A673 (cell line): ENCODE data around the gene ZBTB8OS. TPM values are rescaled to one million over a fixed set of nuclear protein-coding genes. Genes with fewer than 3 reads are reported as not detected.
"Not testable (repeated sequence)": the region's sequence is repeated elsewhere in the genome, so short reads cannot be mapped to it uniquely, and the experiment has no call there.

Source experiments
- BruUV-seq: library from RNA; stranded (reverse); fragments of 400-500 nt; replicated peaks from 2 replicates; lab custom pipeline; 2021; lab: Mats Ljungman, UMichigan
- CTCF ChIA-PET: fragments of 300-600 bp; sonication (Branson Sonifier 250); formaldehyde crosslinking; loops from one replicate; lab custom pipeline; 2022; ENCODE audit warnings: antibody characterized with exemption; lab: Charles Lee
- POLR2A ChIA-PET: fragments of 300-600 bp; sonication (Branson Sonifier 250); formaldehyde crosslinking; loops from one replicate; lab custom pipeline; 2022; ENCODE audit warnings: antibody characterized with exemption; ENCODE audit not compliant: low non-redundant PET; lab: Charles Lee
- DNase-seq: peaks from one replicate; pipeline ENCODE4 v3.0.0-alpha.2; 2015; ENCODE audit warnings: low spot score
- H3K27ac ChIP-seq: fragments of 200-600 bp; sonication (generic); 2 replicates; pipeline ENCODE4 v1.5.1; 2016; ENCODE audit warnings: mixed run types, low read depth, mild to moderate bottlenecking, mixed read lengths, antibody characterized with exemption, low read length; ENCODE audit not compliant: poor library complexity, severe bottlenecking
- H3K27me3 ChIP-seq: fragments of 200-600 bp; sonication (generic); replicated peaks from 2 replicates; pipeline ENCODE4 v1.6.1; 2017; ENCODE audit warnings: mixed run types, low read depth, mild to moderate bottlenecking, mixed read lengths, antibody characterized with exemption, low read length; ENCODE audit not compliant: insufficient read depth, poor library complexity
- H3K36me3 ChIP-seq: fragments of 200-600 bp; sonication (generic); 2 replicates; pipeline ENCODE4 v1.6.1; 2016; ENCODE audit warnings: mixed run types, mild to moderate bottlenecking, mixed read lengths, antibody characterized with exemption, low read length; ENCODE audit not compliant: insufficient read depth, poor library complexity, severe bottlenecking
- H3K4me1 ChIP-seq: fragments of 200-600 bp; sonication (generic); 2 replicates; pipeline ENCODE4 v1.6.1; 2017; ENCODE audit warnings: mixed run types, mild to moderate bottlenecking, mixed read lengths, antibody characterized with exemption, low read length; ENCODE audit not compliant: insufficient read depth, poor library complexity, severe bottlenecking
- H3K4me3 ChIP-seq: fragments of 200-600 bp; sonication (generic); 2 replicates; pipeline ENCODE4 v1.5.1; 2016; ENCODE audit warnings: low read depth, mixed run types, mild to moderate bottlenecking, mixed read lengths, low read length; ENCODE audit not compliant: poor library complexity, severe bottlenecking
- H3K9me3 ChIP-seq: fragments of 200-600 bp; sonication (generic); 2 replicates; pipeline ENCODE4 v1.6.1; 2016; ENCODE audit warnings: mixed run types, low read depth, mild to moderate bottlenecking, mixed read lengths, antibody characterized with exemption, low read length; ENCODE audit not compliant: poor library complexity, severe bottlenecking
- CTCF ChIP-seq: fragments of 300-800, 200-600 bp; sonication (generic); conservative IDR thresholded peaks from 2 replicates; pipeline ENCODE4 v1.5.1; 2017; ENCODE audit warnings: low read depth, mild to moderate bottlenecking, antibody characterized with exemption, low read length, moderate library complexity, mixed read lengths
- EZH2 ChIP-seq: fragments of 200-600 bp; sonication (generic); IDR thresholded peaks from 2 replicates; pipeline ENCODE4 v1.6.1; 2017; ENCODE audit warnings: borderline replicate concordance, low read depth, mild to moderate bottlenecking, mixed read lengths, antibody characterized with exemption, low read length; ENCODE audit not compliant: poor library complexity, severe bottlenecking
- intact Hi-C: fragments of 100-400 bp; cut with micrococcal nuclease; formaldehyde crosslinking; loops from one replicate; pipeline ENCODE4 v1.10.0; 2022; ENCODE audit not compliant: unreplicated experiment
- total RNA-seq: library from RNA; stranded (reverse); gene quantifications from 2 replicates; pipeline ENCODE4 v1.2.3, GENCODE V29; 2021

The ZBTB8OS gene
- total RNA-seq, 1 experiment from 2014 or later, result 72.1 TPM

GRCh38 chr1:32676945-32677344 lies 26.6 kb upstream of the ZBTB8OS start:
- TF ChIP-seq EZH2, result no peak
- TF ChIP-seq CTCF, result no peak
- POLR2A ChIA-PET, result no interaction called here
- no peak for DNase-seq
- Histone ChIP-seq H3K9me3 (no peaks in the 10 kb centered on the region), H3K27ac (no peak overlapping the region), H3K4me3 (no peak overlapping the region), H3K4me1 (no peaks in the 10 kb centered on the region), H3K27me3 (no peaks in the 10 kb centered on the region), H3K36me3 (peaks cover 97% of the 10 kb centered on the region)
- CTCF ChIA-PET, result no interaction called here
- intact Hi-C loops, result no loop called here
- no TSS peak for BruUV-seq

- H3K27me3 ChIP-seq, H3K27ac ChIP-seq, H3K4me1 ChIP-seq, DNase-seq, H3K4me3 ChIP-seq, BruUV-seq, POLR2A ChIA-PET, CTCF ChIA-PET, intact Hi-C loops, H3K9me3 ChIP-seq: not testable (repeated sequence)
- peaks cover 98% of the 10 kb centered on the region for H3K36me3 ChIP-seq
These were observed 18.4 kb upstream of the ZBTB8OS start for GRCh38 chr1:32668716-32669115.

- no TSS peak for BruUV-seq
- TF ChIP-seq CTCF (no peak), EZH2 (no peak)
- Histone ChIP-seq H3K4me1 (no peaks in the 10 kb centered on the region), H3K9me3 (no peaks in the 10 kb centered on the region), H3K4me3 (no peak overlapping the region), H3K36me3 (peaks cover 95% of the 10 kb centered on the region), H3K27me3 (no peaks in the 10 kb centered on the region), H3K27ac (no peak overlapping the region)
- no peak for DNase-seq
- ChIA-PET POLR2A (no interaction called here), CTCF (no interaction called here)
- intact Hi-C loops, result no loop called here
These were observed 16.7 kb upstream of the ZBTB8OS start for GRCh38 chr1:32666901-32667566.

GRCh38 chr1:32665915-32666314 lies 15.6 kb upstream of the ZBTB8OS start:
- no TSS peak for BruUV-seq
- CTCF ChIA-PET, result interaction anchor here (0.6 to 0.7 kb wide), 2 partner anchors 48 to 171 kb away, joined by 3 read pairs; no protein-coding TSS in a partner anchor
- TF ChIP-seq EZH2 (no peak), CTCF (no peak)
- H3K27ac ChIP-seq, result no peak overlapping the region
- H3K9me3 ChIP-seq, result no peaks in the 10 kb centered on the region
- H3K27me3 ChIP-seq, result no peaks in the 10 kb centered on the region
- POLR2A ChIA-PET, result no interaction called here
- intact Hi-C loops, result no loop called here
- H3K4me3 ChIP-seq, result no peak overlapping the region
- H3K36me3 ChIP-seq, result peaks cover 95% of the 10 kb centered on the region
- no peaks in the 10 kb centered on the region for H3K4me1 ChIP-seq
- no peak for DNase-seq
